Measurements from ENCODE around the gene SND1.
"Not testable (repeated sequence)": the region's sequence is repeated elsewhere in the genome, so short reads cannot be mapped to it uniquely, and the experiment has no call there.

Gene SND1

DNA sequence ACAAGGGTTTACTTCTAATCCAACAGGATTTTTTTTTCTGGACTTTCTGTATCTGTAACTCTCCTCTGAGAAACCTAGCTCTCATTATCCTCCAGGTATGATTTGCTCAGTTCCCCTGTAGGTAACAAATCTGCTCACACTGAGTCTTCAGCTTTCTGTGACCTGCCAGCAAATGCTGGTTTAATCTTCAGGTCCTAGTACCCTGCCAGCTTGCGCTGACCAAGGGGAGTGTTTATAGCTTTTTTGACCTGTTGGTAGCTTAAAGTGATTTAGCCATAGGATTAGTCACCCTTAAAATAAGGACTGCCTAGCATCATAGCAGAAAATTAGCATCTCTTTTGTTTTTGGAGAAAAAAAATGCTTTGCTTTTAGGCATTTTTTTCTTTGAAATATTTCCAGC lies 22.4 kb downstream of the SND1 start:
- H3K27ac ChIP-seq = no peak overlapping the region
- TF ChIP-seq, protein P1, sequence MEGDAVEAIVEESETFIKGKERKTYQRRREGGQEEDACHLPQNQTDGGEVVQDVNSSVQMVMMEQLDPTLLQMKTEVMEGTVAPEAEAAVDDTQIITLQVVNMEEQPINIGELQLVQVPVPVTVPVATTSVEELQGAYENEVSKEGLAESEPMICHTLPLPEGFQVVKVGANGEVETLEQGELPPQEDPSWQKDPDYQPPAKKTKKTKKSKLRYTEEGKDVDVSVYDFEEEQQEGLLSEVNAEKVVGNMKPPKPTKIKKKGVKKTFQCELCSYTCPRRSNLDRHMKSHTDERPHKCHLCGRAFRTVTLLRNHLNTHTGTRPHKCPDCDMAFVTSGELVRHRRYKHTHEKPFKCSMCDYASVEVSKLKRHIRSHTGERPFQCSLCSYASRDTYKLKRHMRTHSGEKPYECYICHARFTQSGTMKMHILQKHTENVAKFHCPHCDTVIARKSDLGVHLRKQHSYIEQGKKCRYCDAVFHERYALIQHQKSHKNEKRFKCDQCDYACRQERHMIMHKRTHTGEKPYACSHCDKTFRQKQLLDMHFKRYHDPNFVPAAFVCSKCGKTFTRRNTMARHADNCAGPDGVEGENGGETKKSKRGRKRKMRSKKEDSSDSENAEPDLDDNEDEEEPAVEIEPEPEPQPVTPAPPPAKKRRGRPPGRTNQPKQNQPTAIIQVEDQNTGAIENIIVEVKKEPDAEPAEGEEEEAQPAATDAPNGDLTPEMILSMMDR (IDR thresholded peaks at IDR 0.05; ENCODE audit: low read depth, low read length) = no peak
- no peak overlapping the region for H3K4me3 ChIP-seq (ENCODE audit: low read depth, low read length)
- no peak for DNase-seq
- H3K36me3 ChIP-seq = peaks cover 9% of the 10 kb centered on the region
- no peaks in the 10 kb centered on the region for H3K9me3 ChIP-seq (ENCODE audit: severe bottlenecking)
- H3K27me3 ChIP-seq (ENCODE audit: insufficient read depth, low read depth, severe bottlenecking) = no peaks in the 10 kb centered on the region

DNA sequence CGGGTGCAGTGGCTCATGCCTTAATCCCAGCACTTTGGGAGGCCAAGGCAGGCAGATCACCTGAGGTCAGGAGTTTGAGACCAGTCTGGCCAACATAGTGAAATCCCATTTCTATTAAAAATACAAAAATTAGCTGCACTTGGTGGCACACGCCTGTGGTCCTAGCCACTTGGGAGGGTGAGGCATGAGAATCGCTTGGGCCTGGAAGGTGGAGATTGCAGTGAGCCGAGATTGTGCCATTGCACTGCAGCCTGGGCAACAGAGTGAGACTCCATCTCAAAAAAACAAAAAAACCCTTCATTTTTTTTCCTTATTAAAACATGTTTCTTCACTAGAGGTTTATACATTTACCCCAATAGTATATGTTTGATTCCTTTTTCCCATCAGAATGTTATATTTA lies 22.9 kb downstream of the SND1 start:
- not testable (repeated sequence) for H3K9me3 ChIP-seq (ENCODE audit: severe bottlenecking); H3K36me3 ChIP-seq; H3K27me3 ChIP-seq (ENCODE audit: insufficient read depth, low read depth, severe bottlenecking); H3K4me3 ChIP-seq (ENCODE audit: low read depth, low read length); H3K27ac ChIP-seq; DNase-seq

DNA sequence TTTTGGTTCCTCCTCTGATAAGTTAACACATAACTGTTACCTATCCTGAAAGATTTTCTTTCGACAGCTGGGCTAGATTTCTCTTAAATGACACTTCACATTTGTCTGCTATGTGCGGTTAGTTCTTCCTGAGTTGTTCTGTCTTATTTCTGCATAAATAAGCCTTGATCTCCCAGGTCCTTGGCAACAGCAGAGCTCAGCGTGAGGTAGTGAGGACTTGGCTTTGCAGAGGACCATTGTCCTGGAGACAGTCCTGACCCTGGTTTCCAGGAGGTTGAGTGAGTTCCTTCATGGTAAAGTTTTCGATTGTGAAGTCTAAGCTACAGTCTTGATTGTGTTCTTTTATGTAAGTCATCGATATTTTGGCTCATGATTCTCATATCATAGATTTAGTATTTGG lies 23.7 kb downstream of the SND1 start:
- Histone ChIP-seq H3K27me3 (ENCODE audit: insufficient read depth, low read depth, severe bottlenecking) (no peaks in the 10 kb centered on the region), H3K9me3 (ENCODE audit: severe bottlenecking) (no peaks in the 10 kb centered on the region), H3K36me3 (peaks cover 9% of the 10 kb centered on the region), H3K4me3 (ENCODE audit: low read depth, low read length) (no peak overlapping the region), H3K27ac (no peak overlapping the region)
- DNase-seq = no peak
- TF ChIP-seq, protein P1 (IDR thresholded peaks at IDR 0.05; ENCODE audit: low read depth, low read length) = no peak

DNA sequence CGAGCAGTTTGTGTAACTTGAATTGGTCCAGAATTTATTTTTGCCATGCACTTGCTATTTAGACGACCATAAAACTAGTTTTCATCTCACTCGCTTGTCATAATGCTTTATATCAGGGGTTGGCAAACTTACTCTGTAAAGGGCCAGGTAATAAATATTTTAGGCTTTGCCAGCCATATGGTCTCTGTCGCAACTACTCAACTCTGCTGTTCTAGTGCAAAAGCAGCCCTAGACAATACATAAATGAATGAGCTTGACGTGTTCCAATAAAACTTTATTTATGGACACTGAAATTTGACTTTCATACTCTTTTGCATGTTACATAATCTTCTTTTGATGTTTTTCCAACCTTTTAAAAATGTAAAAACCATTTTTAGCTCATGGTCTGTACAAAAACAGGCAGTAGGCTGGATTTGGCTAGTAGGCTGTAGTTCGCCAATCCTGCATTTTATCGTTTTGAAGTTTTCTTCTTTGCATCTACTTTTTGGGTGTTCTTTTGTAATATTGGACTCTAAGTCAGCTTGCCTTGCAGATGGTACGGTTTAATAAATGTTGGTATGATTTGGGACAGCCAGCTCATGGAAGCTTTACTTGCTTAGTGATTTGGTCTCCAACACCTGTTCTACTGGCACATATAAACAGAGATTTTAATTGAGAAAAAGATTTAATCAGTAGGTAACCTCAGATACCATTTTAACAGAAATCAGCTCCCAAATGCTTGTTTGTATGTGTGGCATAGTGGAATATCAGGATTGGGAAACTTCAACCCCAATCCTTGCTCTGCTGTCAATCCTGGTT lies 25.6 kb downstream of the SND1 start:
- Histone ChIP-seq H3K4me3 (ENCODE audit: low read depth, low read length) (no peak overlapping the region), H3K36me3 (peaks cover 9% of the 10 kb centered on the region), H3K27ac (no peak overlapping the region), H3K9me3 (ENCODE audit: severe bottlenecking) (no peaks in the 10 kb centered on the region), H3K27me3 (ENCODE audit: insufficient read depth, low read depth, severe bottlenecking) (no peaks in the 10 kb centered on the region)
- TF ChIP-seq, protein P1 (IDR thresholded peaks at IDR 0.05; ENCODE audit: low read depth, low read length) = no peak
- no peak for DNase-seq

DNA sequence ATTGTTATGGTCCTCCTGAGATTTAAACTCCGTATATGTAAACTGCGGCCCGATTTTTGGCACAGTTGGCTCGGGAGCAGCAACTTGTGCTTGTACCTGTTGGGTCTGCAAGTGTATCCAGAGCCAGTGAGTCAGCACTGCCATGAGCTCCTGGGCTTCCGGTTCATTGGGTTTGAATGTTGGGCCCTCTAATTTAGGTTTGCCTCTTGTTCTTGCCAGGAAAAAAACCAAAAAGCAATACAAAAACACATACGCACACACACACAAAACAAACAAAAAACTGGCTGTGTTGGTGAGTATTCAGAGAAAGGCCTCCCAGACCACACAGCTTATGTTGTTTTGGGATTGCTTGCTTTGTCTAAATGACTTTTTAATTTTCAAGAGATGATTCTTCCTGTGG lies 26.3 kb downstream of the SND1 start:
- TF ChIP-seq, protein P1 (IDR thresholded peaks at IDR 0.05; ENCODE audit: low read depth, low read length) = no peak
- H3K9me3 ChIP-seq (ENCODE audit: severe bottlenecking) = no peaks in the 10 kb centered on the region
- no peaks in the 10 kb centered on the region for H3K27me3 ChIP-seq (ENCODE audit: insufficient read depth, low read depth, severe bottlenecking)
- peaks cover 9% of the 10 kb centered on the region for H3K36me3 ChIP-seq
- DNase-seq = no peak
- no peak overlapping the region for H3K27ac ChIP-seq
- H3K4me3 ChIP-seq (ENCODE audit: low read depth, low read length) = no peak overlapping the region

DNA sequence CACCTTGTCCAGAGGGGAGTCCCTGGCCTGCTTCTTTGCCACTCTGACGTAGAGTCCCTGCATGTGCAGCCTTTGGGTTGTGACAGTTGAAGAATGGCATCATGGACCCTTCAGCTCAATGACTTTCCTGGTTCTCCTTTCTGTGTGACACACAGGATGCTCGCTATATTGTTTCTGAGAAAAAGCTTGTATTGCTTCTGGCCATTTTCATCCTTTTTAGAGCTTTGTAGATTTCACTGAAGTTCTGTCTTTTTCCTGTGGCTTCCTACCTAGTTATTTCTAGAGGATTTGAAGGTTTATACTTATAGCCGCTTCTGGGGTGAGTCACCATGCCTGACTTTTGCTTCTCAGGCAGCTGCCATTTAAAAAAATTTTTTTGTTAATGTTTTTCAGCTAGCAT lies 27.0 kb downstream of the SND1 start:
- no peak overlapping the region for H3K4me3 ChIP-seq (ENCODE audit: low read depth, low read length)
- DNase-seq = no peak
- TF ChIP-seq, protein P1 (IDR thresholded peaks at IDR 0.05; ENCODE audit: low read depth, low read length) = no peak
- no peaks in the 10 kb centered on the region for H3K9me3 ChIP-seq (ENCODE audit: severe bottlenecking)
- no peaks in the 10 kb centered on the region for H3K27me3 ChIP-seq (ENCODE audit: insufficient read depth, low read depth, severe bottlenecking)
- peaks cover 9% of the 10 kb centered on the region for H3K36me3 ChIP-seq
- H3K27ac ChIP-seq = no peak overlapping the region
